ENCODE measurements around the gene SIRPB2.
A peak's percentile ranks its signal among the peaks of the same experiment; 100 is the strongest.

DNA sequence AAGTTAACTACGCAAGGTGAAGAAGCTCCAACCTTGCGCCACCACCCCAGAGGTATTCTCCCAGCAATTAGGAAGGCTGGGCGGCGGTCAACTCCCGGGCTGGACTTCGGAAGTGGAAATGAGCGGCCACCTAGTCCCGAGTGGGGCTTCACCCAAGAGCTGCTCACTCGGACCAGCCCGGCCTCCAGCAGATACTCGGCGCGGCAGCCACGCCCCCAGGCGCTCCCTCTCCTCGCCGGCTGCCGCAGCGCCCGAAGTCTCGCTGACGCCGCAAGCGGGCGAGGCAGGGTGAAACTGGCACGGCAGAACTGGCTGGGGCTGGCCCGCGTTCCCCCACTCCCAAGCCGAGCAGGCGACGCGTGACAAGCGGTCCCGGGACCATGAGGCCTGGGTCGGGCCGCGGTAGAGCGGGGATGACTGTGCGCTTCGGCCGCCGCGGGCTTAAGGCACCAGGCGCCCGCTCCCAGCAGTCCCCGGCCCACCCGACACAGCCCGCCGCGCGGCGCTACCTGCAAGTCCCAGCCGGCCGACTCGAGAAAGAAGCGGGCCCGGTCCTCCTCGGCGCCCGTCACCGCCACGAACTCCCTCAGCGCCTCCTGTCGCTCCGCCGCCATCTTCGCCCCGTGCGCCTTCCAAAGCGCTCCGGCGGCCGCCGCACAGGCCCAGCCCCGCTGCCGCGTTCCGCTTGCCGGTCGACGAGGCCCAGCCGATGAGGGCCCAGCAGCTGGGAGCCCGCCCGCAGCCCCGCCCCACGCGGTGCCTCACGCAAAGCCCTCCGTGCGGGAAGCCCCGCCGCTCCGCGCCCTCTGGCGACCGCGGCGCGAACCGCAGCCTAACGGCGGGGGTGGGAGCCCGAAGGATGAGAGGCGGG lies 24.8 kb downstream of the SIRPB2 start, which contains the start of gene NSFL1C:
- peak; percentile 22 to 93 (median 89) for TF ChIP-seq CTCF (optimal IDR thresholded peaks at IDR 0.05 in 1 of 3, IDR thresholded peaks at IDR 0.05 in 1 of 3, conservative IDR thresholded peaks at IDR 0.05 in 1 of 3; ENCODE audit: extremely low read depth in 1 of 3, insufficient read depth in 2 of 3, low read length in 3 of 3)
- no peak for TF ChIP-seq EZH2 (IDR thresholded peaks at IDR 0.05; ENCODE audit: low read length)

Data from keratinocyte (primary cell).